ENCODE measurements around the gene SRRM3.

DNA sequence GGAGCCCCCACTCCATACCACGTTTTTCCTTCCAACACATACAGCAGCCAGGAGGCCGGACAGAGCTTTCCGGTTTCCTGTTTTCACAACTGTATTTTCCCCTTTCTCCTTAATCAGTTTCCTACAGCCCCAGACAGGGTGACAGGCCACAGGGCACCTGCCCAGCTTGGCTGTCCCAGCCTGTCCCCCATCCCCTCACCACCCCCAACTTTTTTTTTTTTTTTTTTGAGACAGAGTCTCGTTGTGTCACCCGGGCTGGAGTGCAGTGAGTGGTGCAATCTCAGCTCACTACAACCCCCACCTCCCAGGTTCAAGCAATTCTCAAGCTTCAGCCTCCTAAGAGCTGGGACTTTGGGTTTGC lies 90.5 kb downstream of the SRRM3 start:
- TF ChIP-seq, protein P1, sequence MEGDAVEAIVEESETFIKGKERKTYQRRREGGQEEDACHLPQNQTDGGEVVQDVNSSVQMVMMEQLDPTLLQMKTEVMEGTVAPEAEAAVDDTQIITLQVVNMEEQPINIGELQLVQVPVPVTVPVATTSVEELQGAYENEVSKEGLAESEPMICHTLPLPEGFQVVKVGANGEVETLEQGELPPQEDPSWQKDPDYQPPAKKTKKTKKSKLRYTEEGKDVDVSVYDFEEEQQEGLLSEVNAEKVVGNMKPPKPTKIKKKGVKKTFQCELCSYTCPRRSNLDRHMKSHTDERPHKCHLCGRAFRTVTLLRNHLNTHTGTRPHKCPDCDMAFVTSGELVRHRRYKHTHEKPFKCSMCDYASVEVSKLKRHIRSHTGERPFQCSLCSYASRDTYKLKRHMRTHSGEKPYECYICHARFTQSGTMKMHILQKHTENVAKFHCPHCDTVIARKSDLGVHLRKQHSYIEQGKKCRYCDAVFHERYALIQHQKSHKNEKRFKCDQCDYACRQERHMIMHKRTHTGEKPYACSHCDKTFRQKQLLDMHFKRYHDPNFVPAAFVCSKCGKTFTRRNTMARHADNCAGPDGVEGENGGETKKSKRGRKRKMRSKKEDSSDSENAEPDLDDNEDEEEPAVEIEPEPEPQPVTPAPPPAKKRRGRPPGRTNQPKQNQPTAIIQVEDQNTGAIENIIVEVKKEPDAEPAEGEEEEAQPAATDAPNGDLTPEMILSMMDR (IDR thresholded peaks at IDR 0.05; ENCODE audit: insufficient read depth, low read depth, low read length) = no peak
- no peak for TF ChIP-seq EZH2 (IDR thresholded peaks at IDR 0.05; ENCODE audit: insufficient read depth, low read length)
